ENCODE results near the gene ABCD4.

GRCh38 chr14:74302152-74302628 is 544 bp downstream of the ABCD4 start:
- TF ChIP-seq POLR2AphosphoS5 (IDR thresholded peaks at IDR 0.05): peak; percentile 23
- TF ChIP-seq CTCF (IDR thresholded peaks at IDR 0.05; ENCODE audit: poor library complexity, severe bottlenecking): peak; percentile 78
- TF ChIP-seq EP300 (conservative IDR thresholded peaks at IDR 0.05; ENCODE audit: poor library complexity, severe bottlenecking): no peak
- TF ChIP-seq RAD21 (conservative IDR thresholded peaks at IDR 0.05): peak; percentile 31
- TF ChIP-seq REST (IDR thresholded peaks at IDR 0.05; ENCODE audit: borderline replicate concordance): no peak
- no peak for TF ChIP-seq EZH2 (IDR thresholded peaks at IDR 0.05; ENCODE audit: borderline replicate concordance, insufficient read depth, low read length, poor library complexity, severe bottlenecking)
- no peak for TF ChIP-seq TAF1 (IDR thresholded peaks at IDR 0.05; ENCODE audit: low read depth)
- TF ChIP-seq MXI1 (conservative IDR thresholded peaks at IDR 0.05; ENCODE audit: poor library complexity, severe bottlenecking): peak; percentile 40
- TF ChIP-seq SMC3 (conservative IDR thresholded peaks at IDR 0.05; ENCODE audit: poor library complexity): peak; percentile 44

Measured in neural cell (in vitro differentiated cells).